GM19467 (cell line): ENCODE data around the gene TACC2.

ENCODE experiments used
- ATAC-seq: cut with Tn5 transposase; IDR thresholded peaks from one replicate; pipeline ENCODE4 v1.9.1; 2021; ENCODE audit warnings: mild to moderate bottlenecking, moderate library complexity; ENCODE audit not compliant: unreplicated experiment

The TACC2 gene

GRCh38 chr10:122288262-122288661 is 299.3 kb downstream of the TACC2 start:
- ATAC-seq = no peak

- no peak for ATAC-seq
These were observed 300.0 kb downstream of the TACC2 start for GRCh38 chr10:122288917-122289316.

DNA sequence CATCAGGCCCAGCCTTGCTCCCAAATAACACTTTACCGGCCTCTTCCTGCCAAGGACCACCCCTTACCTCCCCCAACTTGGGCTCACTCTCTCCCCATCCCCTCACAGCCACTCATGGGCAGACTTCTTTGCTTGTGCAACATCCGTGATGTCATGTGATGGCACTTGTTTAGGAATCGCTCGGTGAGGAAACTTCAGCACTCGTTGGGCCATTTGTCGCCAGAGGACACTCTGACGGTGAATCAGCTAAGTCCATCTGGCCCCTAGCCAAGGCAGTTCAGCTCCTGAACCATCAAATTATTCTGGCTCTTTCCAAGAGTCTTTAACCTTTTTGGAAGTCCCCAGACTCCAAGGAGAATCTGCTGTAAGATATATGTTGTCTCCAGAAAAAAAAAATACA is 301.4 kb downstream of the TACC2 start:
- ATAC-seq = no peak

DNA sequence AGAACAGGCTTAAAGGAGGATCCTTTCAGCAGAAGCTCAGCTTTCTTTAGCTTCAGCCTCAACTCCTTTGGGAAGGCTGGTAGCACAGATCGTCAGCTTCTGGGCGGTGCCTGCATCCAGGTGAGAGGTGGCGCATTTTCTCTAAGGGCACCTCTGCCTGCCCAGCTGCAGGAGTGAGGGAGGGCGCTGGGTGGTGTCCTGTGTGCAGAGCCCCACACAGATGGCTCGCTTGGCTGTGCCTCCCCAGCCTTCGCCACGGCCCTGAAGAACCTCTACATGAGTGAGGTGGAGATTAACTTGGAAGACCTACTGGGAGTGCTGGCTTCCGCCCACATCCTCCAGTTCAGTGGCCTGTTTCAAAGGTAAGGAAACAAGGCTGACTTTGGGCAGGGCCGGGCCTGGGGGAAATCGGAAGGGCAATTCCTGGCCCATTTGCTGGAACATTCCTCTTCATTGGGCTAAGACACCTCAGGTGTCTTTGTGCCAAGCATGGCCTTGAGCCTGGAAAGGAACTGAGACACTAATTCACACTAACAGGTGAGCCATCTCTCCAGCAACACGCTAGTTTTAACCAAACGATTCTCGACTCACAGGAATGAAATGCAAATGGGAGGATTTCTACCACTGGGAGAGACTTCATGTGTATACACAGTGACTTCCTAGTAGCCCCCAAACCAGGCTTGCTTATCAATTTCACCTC is 302.0 kb downstream of the TACC2 start:
- ATAC-seq = no peak

GRCh38 chr10:122291739-122292138 is 302.8 kb downstream of the TACC2 start:
- ATAC-seq = no peak

DNA sequence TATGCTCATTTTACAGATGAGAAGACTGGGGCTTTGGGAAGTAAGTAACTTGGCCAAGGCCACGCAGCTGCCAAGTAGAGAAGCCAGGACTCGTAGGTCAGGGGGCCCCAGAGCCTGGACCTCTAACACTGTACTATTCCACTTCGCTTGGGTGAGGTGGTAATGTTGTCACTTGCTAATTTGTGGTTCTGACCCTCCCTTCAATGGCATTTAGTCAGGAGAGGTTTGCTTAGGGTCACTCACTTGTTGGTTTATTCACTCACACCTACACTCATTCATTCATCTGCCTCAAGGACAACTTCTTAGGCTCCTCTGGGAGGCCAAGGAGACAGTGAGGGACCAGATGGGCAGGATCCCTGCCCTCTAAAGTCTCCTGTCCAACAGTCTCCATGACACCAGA is 303.4 kb downstream of the TACC2 start:
- ATAC-seq = no peak

- no peak for ATAC-seq
These were observed 304.4 kb downstream of the TACC2 start for GRCh38 chr10:122293156-122293960.

- ATAC-seq = no peak
These were observed 305.0 kb downstream of the TACC2 start for GRCh38 chr10:122293961-122294380.

DNA sequence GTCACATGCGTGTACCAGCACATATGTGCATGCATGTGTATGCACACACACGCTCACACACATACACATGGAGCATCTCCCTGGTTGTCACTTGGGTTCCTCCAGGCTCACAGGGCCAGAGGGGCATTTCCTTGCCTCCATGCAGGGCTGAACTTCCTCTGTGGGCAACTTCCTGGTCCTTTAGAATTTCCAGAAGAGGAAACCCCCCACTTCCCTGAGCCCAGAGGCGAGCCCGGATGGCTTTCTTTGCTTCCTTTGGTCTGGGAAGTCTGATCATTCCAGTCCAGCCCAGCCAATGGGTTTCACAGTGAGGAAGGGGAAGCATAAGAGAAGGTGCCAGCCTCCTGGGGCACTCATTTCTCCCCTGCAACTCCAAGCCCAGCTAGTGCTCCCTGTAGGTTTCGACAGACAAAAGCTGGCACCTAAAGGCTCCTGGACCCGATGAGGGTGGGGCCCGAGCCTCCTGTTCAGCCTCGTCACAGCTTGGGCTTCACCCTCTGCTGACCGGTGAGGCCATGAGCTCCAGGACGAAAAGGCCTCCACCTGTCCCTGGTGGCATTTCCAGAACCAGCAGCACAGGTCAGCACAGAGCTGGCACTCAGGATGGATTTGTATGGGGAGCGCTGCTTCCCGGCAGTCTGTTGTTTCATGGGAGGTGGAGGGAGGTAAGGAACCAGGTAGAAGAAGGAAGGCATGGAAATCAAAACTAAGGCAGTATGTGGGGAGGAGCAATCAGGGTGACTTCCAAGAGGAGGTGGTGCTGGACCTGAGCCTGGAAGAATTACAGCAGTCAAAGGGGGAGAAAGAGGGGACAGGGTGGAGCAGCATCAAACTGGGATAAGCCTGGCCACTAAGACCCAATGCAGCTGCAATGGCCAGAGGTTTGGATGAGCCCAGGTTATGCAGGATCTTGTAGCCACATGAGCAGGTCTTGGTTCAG is 305.8 kb downstream of the TACC2 start:
- ATAC-seq = no peak

DNA sequence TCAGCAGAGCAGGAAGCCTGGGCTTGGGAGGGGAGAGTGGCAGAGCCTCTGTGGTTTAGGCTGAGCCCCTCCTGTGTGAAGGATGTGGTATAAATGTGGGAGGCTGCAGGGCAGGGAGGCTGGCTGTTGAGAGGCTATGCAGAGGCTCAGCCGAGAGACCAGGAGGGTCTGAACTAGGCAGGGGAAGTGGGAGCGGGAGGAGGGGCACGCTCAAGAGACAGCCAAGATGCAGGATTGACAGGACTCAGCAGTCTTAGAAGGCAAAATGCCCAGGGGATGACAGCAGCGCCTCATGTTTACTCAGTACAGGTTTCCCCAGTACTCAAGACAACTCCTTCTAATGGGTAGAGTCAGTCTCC is 306.5 kb downstream of the TACC2 start:
- ATAC-seq = no peak

GRCh38 chr10:122296363-122297120 is 307.6 kb downstream of the TACC2 start:
- ATAC-seq = no peak

- ATAC-seq = no peak
These were observed 308.6 kb downstream of the TACC2 start for GRCh38 chr10:122297583-122297982.

- no peak for ATAC-seq
These were observed 309.2 kb downstream of the TACC2 start for GRCh38 chr10:122298206-122298597.

DNA sequence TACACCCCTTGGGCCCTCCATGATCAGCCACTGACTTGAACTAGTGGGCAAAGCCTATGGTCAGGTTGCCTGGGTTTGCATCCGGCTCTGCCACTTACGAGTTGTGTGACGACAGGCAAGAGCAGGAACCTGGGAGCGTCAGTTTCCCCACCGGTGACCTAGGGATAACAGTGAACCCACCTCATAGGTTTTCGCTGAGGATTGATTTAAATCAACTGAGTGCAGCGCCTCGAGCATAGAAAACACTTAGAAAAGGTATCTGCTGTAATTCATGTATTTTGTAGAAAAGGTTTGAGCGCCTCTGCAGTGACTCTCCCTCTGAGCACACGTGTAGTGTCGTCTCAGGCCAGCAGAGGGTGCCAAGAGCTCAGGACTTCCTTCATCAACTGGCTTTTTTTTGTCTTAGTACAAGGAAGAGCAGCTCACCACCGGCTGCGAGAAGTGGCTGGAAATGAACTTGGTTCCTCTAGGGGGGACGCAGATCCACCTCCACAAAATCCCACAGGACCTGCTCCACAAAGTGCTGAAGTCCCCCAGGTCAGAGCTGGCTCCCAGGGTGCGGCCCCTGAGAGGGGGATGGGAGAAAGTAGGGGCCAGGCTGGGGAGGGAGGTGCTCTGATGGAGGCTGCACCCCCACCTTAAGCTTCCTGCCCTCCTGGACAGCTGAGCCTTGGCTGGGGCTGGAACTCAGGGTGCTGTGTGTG is 309.8 kb downstream of the TACC2 start:
- no peak for ATAC-seq

DNA sequence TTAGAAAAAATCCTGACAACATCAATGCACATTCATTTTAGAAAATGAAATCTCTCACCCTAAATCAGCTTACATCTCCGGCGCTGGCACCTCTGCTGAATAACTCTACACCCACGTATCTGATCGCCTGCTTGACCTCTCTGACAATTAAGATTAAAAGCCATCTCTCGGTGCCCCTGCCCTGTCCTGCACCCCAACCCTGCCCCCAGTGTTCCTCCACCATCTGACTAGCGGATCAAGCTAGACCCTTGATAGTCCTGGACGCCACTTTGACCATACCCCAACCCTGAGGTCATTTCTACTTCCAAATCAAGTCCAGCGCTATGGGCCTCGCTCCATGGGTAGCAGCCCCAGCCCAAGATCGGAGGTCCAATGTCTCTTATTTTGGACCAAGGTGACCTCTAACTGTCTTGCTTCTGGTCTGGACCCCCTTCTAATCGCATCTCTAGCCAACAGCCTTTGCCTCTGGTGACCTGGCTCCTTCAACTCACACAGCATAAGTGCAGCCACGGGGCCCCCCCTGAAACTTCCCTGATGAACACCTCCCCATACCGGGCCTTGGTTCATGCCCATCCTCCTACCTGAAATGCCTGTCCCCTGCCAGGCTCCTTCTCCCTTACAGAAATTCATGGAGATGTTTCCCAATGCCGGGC is 310.6 kb downstream of the TACC2 start:
- ATAC-seq = no peak

- no peak for ATAC-seq
These were observed 312.3 kb downstream of the TACC2 start for GRCh38 chr10:122301055-122301810.

DNA sequence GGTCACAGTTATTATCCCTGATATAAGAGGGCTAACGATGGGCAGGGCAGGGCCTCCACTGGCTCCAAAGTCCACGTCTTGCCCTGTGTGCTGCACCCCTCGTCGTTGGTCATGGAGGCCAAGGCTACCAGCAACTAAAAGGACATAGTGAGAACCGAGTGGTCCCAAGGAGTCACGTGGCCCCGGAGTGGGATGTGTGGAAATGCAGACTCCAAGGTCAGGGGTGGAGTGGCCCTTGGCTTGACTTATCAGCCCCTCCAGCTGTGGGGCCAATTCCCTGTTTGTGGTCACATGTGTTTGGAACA is 312.8 kb downstream of the TACC2 start:
- no peak for ATAC-seq

GRCh38 chr10:122302315-122302714 is 313.4 kb downstream of the TACC2 start:
- no peak for ATAC-seq
